OCI-LY1 (cell line): ENCODE measurements around the gene GNS.

Source experiments
- H2AFZ ChIP-seq: fragments of 200-600 bp; sonication (generic), shearing (Covaris generic); 2 replicates; pipeline ENCODE4 v1.6.0; 2014; ENCODE audit warnings: antibody characterized with exemption, mild to moderate bottlenecking, low read length
- H3F3A ChIP-seq: fragments of 200-600 bp; sonication (generic), shearing (Covaris generic); 2 replicates; pipeline ENCODE4 v1.6.0; 2014; ENCODE audit warnings: mild to moderate bottlenecking, antibody characterized with exemption, low read length, moderate library complexity; ENCODE audit not compliant: insufficient read depth
- H3K27ac ChIP-seq: fragments of 200-600 bp; sonication (generic); 2 replicates; pipeline ENCODE4 v1.5.1; 2014; ENCODE audit warnings: low read length, mixed run types, mild to moderate bottlenecking, low read depth; ENCODE audit not compliant: poor library complexity, severe bottlenecking
- H3K27me3 ChIP-seq: fragments of 200-600 bp; sonication (generic); 2 replicates; pipeline ENCODE4 v1.6.0; 2014; ENCODE audit warnings: antibody characterized with exemption, mild to moderate bottlenecking, low read length, moderate library complexity; ENCODE audit not compliant: insufficient read depth
- H3K36me3 ChIP-seq: fragments of 200-600 bp; sonication (generic); 2 replicates; pipeline ENCODE4 v1.6.1; 2014; ENCODE audit warnings: mild to moderate bottlenecking, antibody characterized with exemption, low read length, moderate library complexity, mixed read lengths; ENCODE audit not compliant: insufficient read depth
- H3K4me1 ChIP-seq: fragments of 200-600 bp; sonication (generic); 2 replicates; pipeline ENCODE4 v1.5.1; 2014; ENCODE audit warnings: mild to moderate bottlenecking, low read length, moderate library complexity; ENCODE audit not compliant: insufficient read depth, severe bottlenecking
- H3K4me2 ChIP-seq: fragments of 200-600 bp; sonication (generic), shearing (Covaris generic); 2 replicates; pipeline ENCODE4 v1.6.1; 2014; ENCODE audit warnings: low read length
- H3K4me3 ChIP-seq: fragments of 200-600 bp; sonication (generic); 2 replicates; pipeline ENCODE4 v1.5.1; 2014; ENCODE audit warnings: low read length, low read depth, mild to moderate bottlenecking, mixed read lengths; ENCODE audit not compliant: poor library complexity, severe bottlenecking
- H3K79me2 ChIP-seq: fragments of 200-600 bp; shearing (Covaris generic); 2 replicates; pipeline ENCODE4 v1.6.1; 2016; ENCODE audit warnings: mixed run types, low read length, mixed read lengths; ENCODE audit not compliant: insufficient read depth
- H3K9ac ChIP-seq: fragments of 200-600 bp; sonication (generic), shearing (Covaris generic); 2 replicates; pipeline ENCODE4 v1.6.1; 2014; ENCODE audit warnings: mild to moderate bottlenecking, low read length, mixed read lengths
- H3K9me2 ChIP-seq: fragments of 200-600 bp; sonication (generic), shearing (Covaris generic); 2 replicates; pipeline ENCODE4 v1.6.1; 2014; ENCODE audit warnings: low read depth, mild to moderate bottlenecking, low read length, mixed read lengths
- H3K9me3 ChIP-seq: fragments of 200-600 bp; shearing (Covaris generic); 2 replicates; pipeline ENCODE4 v1.6.1; 2014; ENCODE audit warnings: low read length, mixed read lengths
- H4K20me1 ChIP-seq: fragments of 200-600 bp; sonication (generic), shearing (Covaris generic); 2 replicates; pipeline ENCODE4 v1.6.0; 2016; ENCODE audit warnings: mild to moderate bottlenecking, low read length; ENCODE audit not compliant: insufficient read depth
- CTCF ChIP-seq: fragments of 200-600 bp; sonication (generic), shearing (Covaris generic); IDR thresholded peaks from 2 replicates; pipeline ENCODE4 v1.5.1; 2017; ENCODE audit warnings: mild to moderate bottlenecking, antibody characterized with exemption, low read length, moderate library complexity, mixed read lengths
- EZH2 ChIP-seq: fragments of 200-600 bp; sonication (generic), shearing (Covaris generic); IDR thresholded peaks from 2 replicates; pipeline ENCODE4 v1.8.0; 2017; ENCODE audit warnings: borderline replicate concordance, mixed run types, mild to moderate bottlenecking, antibody characterized with exemption, low read length, moderate library complexity, mixed read lengths

The GNS gene

GRCh38 chr12:64731683-64732082 lies 27.5 kb downstream of the GNS start:
- Histone ChIP-seq H3K4me1 (peaks cover 3% of the 10 kb centered on the region), H3K4me2 (no peak overlapping the region), H3K9ac (no peak overlapping the region), H3K79me2 (no peaks in the 10 kb centered on the region), H3K9me2 (no peaks in the 10 kb centered on the region), H3K27me3 (no peaks in the 10 kb centered on the region), H3F3A (no peaks in the 10 kb centered on the region), H3K9me3 (no peaks in the 10 kb centered on the region), H2AFZ (no peak overlapping the region), H3K27ac (no peak overlapping the region), H4K20me1 (no peaks in the 10 kb centered on the region), H3K36me3 (peaks cover 25% of the 10 kb centered on the region; the same call in 1 of the 2 replicates), H3K4me3 (no peak overlapping the region)
- TF ChIP-seq CTCF = no peak
- TF ChIP-seq EZH2 = no peak

GRCh38 chr12:64730588-64730969 lies 28.6 kb downstream of the GNS start:
- H3K4me2 ChIP-seq = no peak overlapping the region
- H3K4me3 ChIP-seq = no peak overlapping the region
- no peaks in the 10 kb centered on the region for H3K27me3 ChIP-seq
- no peaks in the 10 kb centered on the region for H3K9me2 ChIP-seq
- peaks cover 16% of the 10 kb centered on the region; the same call in 1 of the 2 replicates for H3K36me3 ChIP-seq
- TF ChIP-seq CTCF (no peak), EZH2 (no peak)
- H3K79me2 ChIP-seq = no peaks in the 10 kb centered on the region
- H3F3A ChIP-seq = no peaks in the 10 kb centered on the region
- no peak overlapping the region for H2AFZ ChIP-seq
- H4K20me1 ChIP-seq = no peaks in the 10 kb centered on the region
- H3K4me1 ChIP-seq = peaks cover 3% of the 10 kb centered on the region
- H3K9ac ChIP-seq = no peak overlapping the region
- no peak overlapping the region for H3K27ac ChIP-seq
- no peaks in the 10 kb centered on the region for H3K9me3 ChIP-seq

GRCh38 chr12:64729909-64730587 lies 29.2 kb downstream of the GNS start:
- no peak overlapping the region for H3K27ac ChIP-seq
- H3K27me3 ChIP-seq = no peaks in the 10 kb centered on the region
- no peak overlapping the region for H3K4me3 ChIP-seq
- H4K20me1 ChIP-seq = no peaks in the 10 kb centered on the region
- no peaks in the 10 kb centered on the region for H3K9me3 ChIP-seq
- no peak overlapping the region for H2AFZ ChIP-seq
- peaks cover 16% of the 10 kb centered on the region; the same call in 1 of the 2 replicates for H3K36me3 ChIP-seq
- peaks cover 3% of the 10 kb centered on the region for H3K4me1 ChIP-seq
- H3K4me2 ChIP-seq = no peak overlapping the region
- H3K79me2 ChIP-seq = no peaks in the 10 kb centered on the region
- H3F3A ChIP-seq = no peaks in the 10 kb centered on the region
- no peaks in the 10 kb centered on the region for H3K9me2 ChIP-seq
- TF ChIP-seq CTCF = no peak
- no peak for TF ChIP-seq EZH2
- no peak overlapping the region for H3K9ac ChIP-seq
